Ascending aorta (tissue), 2 donors: ENCODE data around the gene HNF1B. TPM values are rescaled to one million over a fixed set of nuclear protein-coding genes. Genes with fewer than 3 reads are reported as not detected.

Source experiments
- DNase-seq, 2 donors: peaks; one replicate each; pipeline ENCODE4 v3.0.0-alpha.2; 2019; ENCODE audit warnings: low spot score in 2 of 2
- H3K27ac ChIP-seq, 2 donors: fragments of 200-600 bp; sonication (generic); one replicate each; pipeline ENCODE4 v1.5.1; 2016 to 2017; ENCODE audit warnings: mild to moderate bottlenecking in 1 of 2
- H3K27me3 ChIP-seq: fragments of 200-600 bp; sonication (generic); one replicate; pipeline ENCODE4 v1.5.1; 2017
- H3K36me3 ChIP-seq, 2 donors: fragments of 200-600 bp; sonication (generic); one replicate each; pipeline ENCODE4 v1.5.1; 2016
- H3K4me1 ChIP-seq, 2 donors: fragments of 200-600 bp; sonication (generic); one replicate each; pipeline ENCODE4 v1.5.1; 2016 to 2017; ENCODE audit warnings: mild to moderate bottlenecking in 1 of 2
- H3K4me3 ChIP-seq, 2 donors: fragments of 200-600 bp; sonication (generic); one replicate each; pipeline ENCODE4 v1.5.1; 2016 to 2017; ENCODE audit warnings: mild to moderate bottlenecking in 1 of 2
- H3K9me3 ChIP-seq, 2 donors: fragments of 200-600 bp; sonication (generic); one replicate each; pipeline ENCODE4 v1.5.1; 2016
- CTCF ChIP-seq, 3 experiments: fragments of 200-600 bp in 2 of 3; fragments of 450-650 bp in 1 of 3; sonication (generic) in 2 of 3; IDR thresholded peaks; one replicate each; pipeline ENCODE4 v1.5.1; 2016 to 2019; ENCODE audit warnings: antibody characterized with exemption in 3 of 3, mild to moderate bottlenecking in 1 of 3, moderate library complexity in 1 of 3
- intact Hi-C: fragments of 100-400 bp; cut with DNase I; formaldehyde crosslinking; loops from one replicate; pipeline ENCODE4 v1.15.1; 2023
- total RNA-seq: library from RNA; depleted of rRNA; stranded (reverse); fragments of >200 nt; gene quantifications from one replicate; pipeline ENCODE4 v1.1.0, GENCODE V29; 2016

HNF1B gene
- total RNA-seq, 1 donor from 2014 or later, result not detected

GRCh38 chr17:37766971-37767370, 22.1 kb upstream of the HNF1B start:
- intact Hi-C loops, result no loop called here
- no peaks in the 10 kb centered on the region for H3K27me3 ChIP-seq
- no peak for DNase-seq

GRCh38 chr17:37764383-37764782, 19.5 kb upstream of the HNF1B start:
- intact Hi-C loops, result no loop called here
- H3K4me1 ChIP-seq, result no peaks in the 10 kb centered on the region

More at GRCh38 chr17:37766971-37767370, 22.1 kb upstream of the HNF1B start:
- no peaks in the 10 kb centered on the region for H3K36me3 ChIP-seq
- H3K4me3 ChIP-seq, result no peak overlapping the region
- no peak overlapping the region for H3K27ac ChIP-seq
- H3K9me3 ChIP-seq, result no peaks in the 10 kb centered on the region
- H3K4me1 ChIP-seq, result no peaks in the 10 kb centered on the region
- TF ChIP-seq CTCF (IDR thresholded peaks at IDR 0.05), result no peak

GRCh38 chr17:37762666-37763065, 17.8 kb upstream of the HNF1B start:
- H3K4me1 ChIP-seq, result no peaks in the 10 kb centered on the region
- intact Hi-C loops, result no loop called here

More at GRCh38 chr17:37764383-37764782, 19.5 kb upstream of the HNF1B start:
- Histone ChIP-seq H3K9me3 (no peaks in the 10 kb centered on the region), H3K36me3 (no peaks in the 10 kb centered on the region), H3K27ac (no peak overlapping the region), H3K27me3 (no peaks in the 10 kb centered on the region), H3K4me3 (no peak overlapping the region)
- no peak for DNase-seq
- no peak for TF ChIP-seq CTCF (IDR thresholded peaks at IDR 0.05)

GRCh38 chr17:37761961-37762360, 17.1 kb upstream of the HNF1B start:
- no peaks in the 10 kb centered on the region for H3K27me3 ChIP-seq
- intact Hi-C loops, result no loop called here
- H3K36me3 ChIP-seq, result no peaks in the 10 kb centered on the region
- H3K9me3 ChIP-seq, result no peaks in the 10 kb centered on the region
- no peak overlapping the region for H3K27ac ChIP-seq
- DNase-seq, result no peak
- no peak overlapping the region for H3K4me3 ChIP-seq
- H3K4me1 ChIP-seq, result no peaks in the 10 kb centered on the region
- TF ChIP-seq CTCF (IDR thresholded peaks at IDR 0.05), result no peak

More at GRCh38 chr17:37762666-37763065, 17.8 kb upstream of the HNF1B start:
- DNase-seq, result no peak
- no peaks in the 10 kb centered on the region for H3K36me3 ChIP-seq
- no peaks in the 10 kb centered on the region for H3K9me3 ChIP-seq
- TF ChIP-seq CTCF (IDR thresholded peaks at IDR 0.05), result no peak
- no peak overlapping the region for H3K27ac ChIP-seq
- H3K27me3 ChIP-seq, result no peaks in the 10 kb centered on the region
- no peak overlapping the region for H3K4me3 ChIP-seq

- Histone ChIP-seq H3K27me3 (no peaks in the 10 kb centered on the region), H3K36me3 (no peaks in the 10 kb centered on the region), H3K4me1 (no peaks in the 10 kb centered on the region), H3K27ac (no peak overlapping the region), H3K4me3 (no peak overlapping the region), H3K9me3 (no peaks in the 10 kb centered on the region)
- intact Hi-C loops, result no loop called here
- no peak for TF ChIP-seq CTCF (IDR thresholded peaks at IDR 0.05)
- no peak for DNase-seq
Observed at GRCh38 chr17:37761059-37761458, 16.2 kb upstream of the HNF1B start.

GRCh38 chr17:37759014-37759637, 14.3 kb upstream of the HNF1B start:
- DNase-seq, result no peak
- H3K27ac ChIP-seq, result no peak overlapping the region
- no peaks in the 10 kb centered on the region for H3K27me3 ChIP-seq
- TF ChIP-seq CTCF (IDR thresholded peaks at IDR 0.05), result no peak
- intact Hi-C loops, result no loop called here
- no peaks in the 10 kb centered on the region for H3K36me3 ChIP-seq
- no peaks in the 10 kb centered on the region for H3K9me3 ChIP-seq
- no peak overlapping the region for H3K4me3 ChIP-seq
- no peaks in the 10 kb centered on the region for H3K4me1 ChIP-seq
